Dedifferentiated amniotic fluid mesenchymal stem cell (primary cell): ENCODE results near the gene MYO3B.
"Not testable (repeated sequence)": the region's sequence is repeated elsewhere in the genome, so short reads cannot be mapped to it uniquely, and the experiment has no call there.

Experiments
- DNase-seq: peaks from one replicate; pipeline ENCODE4 v3.0.0-alpha.2; 2016; ENCODE audit errors: extremely low spot score

The MYO3B gene

GRCh38 chr2:170432823-170433222 is 254.9 kb downstream of the MYO3B start:
- no peak for DNase-seq

GRCh38 chr2:170433448-170433847 is 255.5 kb downstream of the MYO3B start:
- no peak for DNase-seq

- DNase-seq: not testable (repeated sequence)
Observed at GRCh38 chr2:170434396-170434795, 256.4 kb downstream of the MYO3B start.

GRCh38 chr2:170434900-170435621 is 257.1 kb downstream of the MYO3B start:
- no peak for DNase-seq

- no peak for DNase-seq
Observed at GRCh38 chr2:170436077-170436943, 258.4 kb downstream of the MYO3B start.

- no peak for DNase-seq
Observed at GRCh38 chr2:170446078-170446477, 268.1 kb downstream of the MYO3B start.

- DNase-seq: no peak
Observed at GRCh38 chr2:170449034-170449433, 271.1 kb downstream of the MYO3B start.

GRCh38 chr2:170454471-170455372 is 276.8 kb downstream of the MYO3B start:
- DNase-seq: no peak

- no peak for DNase-seq
Observed at GRCh38 chr2:170455617-170456426, 277.9 kb downstream of the MYO3B start.

- DNase-seq: no peak
Observed at GRCh38 chr2:170456914-170457313, 279.0 kb downstream of the MYO3B start.

- DNase-seq: no peak
Observed at GRCh38 chr2:170457742-170458141, 279.8 kb downstream of the MYO3B start.

- DNase-seq: no peak
Observed at GRCh38 chr2:170461889-170462288, 283.9 kb downstream of the MYO3B start.

- DNase-seq: no peak
Observed at GRCh38 chr2:170462433-170463205, 284.7 kb downstream of the MYO3B start.

GRCh38 chr2:170463206-170463537 is 285.2 kb downstream of the MYO3B start:
- DNase-seq: no peak

GRCh38 chr2:170464268-170464667 is 286.3 kb downstream of the MYO3B start:
- no peak for DNase-seq

- no peak for DNase-seq
Observed at GRCh38 chr2:170465241-170465640, 287.3 kb downstream of the MYO3B start.

GRCh38 chr2:170466632-170467031 is 288.7 kb downstream of the MYO3B start:
- DNase-seq: no peak

GRCh38 chr2:170467568-170468422 is 289.8 kb downstream of the MYO3B start:
- DNase-seq: no peak

GRCh38 chr2:170468557-170468956 is 290.6 kb downstream of the MYO3B start:
- no peak for DNase-seq

- not testable (repeated sequence) for DNase-seq
Observed at GRCh38 chr2:170472498-170472897, 294.6 kb downstream of the MYO3B start.
